Measurements from ENCODE around the gene CIDEA. TPM values are rescaled to one million over a fixed set of nuclear protein-coding genes. Genes with fewer than 3 reads are reported as not detected.

Gene CIDEA
- total and polyA plus RNA-seq, 2 donors (not counting 1 experiment from before 2014, with no cell fraction given) = not detected

DNA sequence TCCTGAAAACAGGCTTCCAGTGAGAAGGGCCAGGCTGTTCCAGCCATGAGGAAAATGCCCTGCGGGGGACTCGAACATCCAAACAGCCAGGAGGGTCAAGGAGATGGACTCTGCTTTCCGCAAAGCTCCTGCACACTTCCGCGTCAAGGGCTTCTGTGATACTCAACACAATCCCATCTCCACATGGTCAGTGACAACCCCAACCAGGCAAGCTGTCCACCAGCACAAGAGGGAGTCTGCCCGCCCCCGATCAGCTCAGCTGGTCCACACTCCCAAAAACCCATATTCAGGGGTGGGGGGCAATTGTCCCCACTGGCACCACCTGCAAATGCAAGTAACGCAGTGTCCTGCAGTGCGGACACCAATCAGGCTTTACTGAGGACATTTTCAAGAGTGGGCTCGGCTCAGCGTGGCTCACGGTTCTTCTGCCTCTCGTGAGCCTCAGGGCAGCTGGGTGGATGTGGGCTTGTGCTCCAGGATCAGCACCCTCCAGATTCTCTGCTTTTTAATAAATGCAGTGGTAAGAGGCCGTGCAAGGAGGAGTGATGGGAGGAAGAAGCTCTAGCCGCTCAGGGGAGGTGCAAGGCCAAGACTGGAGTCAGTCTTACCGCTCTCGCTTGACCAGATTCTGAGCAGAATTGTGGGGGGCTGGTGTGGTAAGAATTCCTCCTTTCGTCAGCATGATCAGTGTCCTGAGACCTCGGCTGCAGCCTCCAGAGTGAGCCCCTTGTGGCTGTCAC, 19.5 kb upstream of the CIDEA start:
- DNase-seq (no peak), ATAC-seq (ENCODE audit: low read depth) (no peak)
- Histone ChIP-seq H3K79me2 (ENCODE audit: control insufficient read depth, insufficient read depth, low read length) (no peaks in the 10 kb centered on the region), H3K27ac (ENCODE audit: low read length in 2 of 2) (no peak overlapping the region), H3K27me3 (replicated peaks in 1 of 4; ENCODE audit: control extremely low read depth in 1 of 4, control insufficient read depth in 3 of 4, insufficient read depth in 4 of 4, low read length in 3 of 4) (peaks cover 0 to 10% (median 2%) of the 10 kb centered on the region in 4 experiments), H3K36me3 (replicated peaks in 1 of 2; ENCODE audit: control extremely low read depth in 1 of 2, control insufficient read depth in 1 of 2, extremely low read depth in 1 of 2, insufficient read depth in 2 of 2, low read length in 1 of 2) (no peaks in the 10 kb centered on the region), H3K4me3 (ENCODE audit: control extremely low read depth in 1 of 5, extremely low read depth in 1 of 5, insufficient read depth in 1 of 5, low read depth in 2 of 5, low read length in 4 of 5) (no peak overlapping the region), H3K9ac (ENCODE audit: low read length) (no peak overlapping the region), H4K20me1 (ENCODE audit: control insufficient read depth, insufficient read depth, low read length, poor library complexity, severe bottlenecking) (no peaks in the 10 kb centered on the region), H2AFZ (ENCODE audit: insufficient read depth, low read depth, low read length, poor library complexity, severe bottlenecking) (no peak overlapping the region), H3K4me1 (ENCODE audit: control insufficient read depth in 2 of 2, insufficient read depth in 2 of 2, low read length in 2 of 2) (peaks cover 3 to 4% of the 10 kb centered on the region in 2 donors), H3K4me2 (replicated peaks; ENCODE audit: low read depth, low read length, poor library complexity, severe bottlenecking) (no peak overlapping the region), H3K9me3 (ENCODE audit: control extremely low read depth in 1 of 3, control insufficient read depth in 2 of 3, insufficient read depth in 1 of 3, low read length in 2 of 3) (peaks cover 0 to 11% (median 0%) of the 10 kb centered on the region in 3 donors)
- 92% methylated on average over 17 of the region's 19 CpGs for WGBS (ENCODE audit: insufficient coverage)
- peaks cover 16% of the 10 kb centered on the region for H3K27me3 Mint-ChIP-seq
- H3K4me3 Mint-ChIP-seq = no peak overlapping the region
- CTCF ChIA-PET = interaction anchor here (2.8 kb wide), 2 partner anchors 13 to 579 kb away, joined by 9 to 17 read pairs; no protein-coding TSS in a partner anchor
- no peak overlapping the region for H3K27ac Mint-ChIP-seq
- TF ChIP-seq, protein P1, sequence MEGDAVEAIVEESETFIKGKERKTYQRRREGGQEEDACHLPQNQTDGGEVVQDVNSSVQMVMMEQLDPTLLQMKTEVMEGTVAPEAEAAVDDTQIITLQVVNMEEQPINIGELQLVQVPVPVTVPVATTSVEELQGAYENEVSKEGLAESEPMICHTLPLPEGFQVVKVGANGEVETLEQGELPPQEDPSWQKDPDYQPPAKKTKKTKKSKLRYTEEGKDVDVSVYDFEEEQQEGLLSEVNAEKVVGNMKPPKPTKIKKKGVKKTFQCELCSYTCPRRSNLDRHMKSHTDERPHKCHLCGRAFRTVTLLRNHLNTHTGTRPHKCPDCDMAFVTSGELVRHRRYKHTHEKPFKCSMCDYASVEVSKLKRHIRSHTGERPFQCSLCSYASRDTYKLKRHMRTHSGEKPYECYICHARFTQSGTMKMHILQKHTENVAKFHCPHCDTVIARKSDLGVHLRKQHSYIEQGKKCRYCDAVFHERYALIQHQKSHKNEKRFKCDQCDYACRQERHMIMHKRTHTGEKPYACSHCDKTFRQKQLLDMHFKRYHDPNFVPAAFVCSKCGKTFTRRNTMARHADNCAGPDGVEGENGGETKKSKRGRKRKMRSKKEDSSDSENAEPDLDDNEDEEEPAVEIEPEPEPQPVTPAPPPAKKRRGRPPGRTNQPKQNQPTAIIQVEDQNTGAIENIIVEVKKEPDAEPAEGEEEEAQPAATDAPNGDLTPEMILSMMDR (IDR thresholded peaks at IDR 0.05) = no peak
- TF ChIP-seq EZH2 (IDR thresholded peaks at IDR 0.05; ENCODE audit: borderline replicate concordance, insufficient read depth, low read depth, low read length, poor library complexity, severe bottlenecking) = no peak
- POLR2A ChIA-PET = no interaction called here
- no peaks in the 10 kb centered on the region for H3K9me3 Mint-ChIP-seq (ENCODE audit: insufficient read depth)
- peaks cover 2% of the 10 kb centered on the region for H3K4me1 Mint-ChIP-seq
- intact Hi-C loops (cut with micrococcal nuclease) = no loop called here

DNA sequence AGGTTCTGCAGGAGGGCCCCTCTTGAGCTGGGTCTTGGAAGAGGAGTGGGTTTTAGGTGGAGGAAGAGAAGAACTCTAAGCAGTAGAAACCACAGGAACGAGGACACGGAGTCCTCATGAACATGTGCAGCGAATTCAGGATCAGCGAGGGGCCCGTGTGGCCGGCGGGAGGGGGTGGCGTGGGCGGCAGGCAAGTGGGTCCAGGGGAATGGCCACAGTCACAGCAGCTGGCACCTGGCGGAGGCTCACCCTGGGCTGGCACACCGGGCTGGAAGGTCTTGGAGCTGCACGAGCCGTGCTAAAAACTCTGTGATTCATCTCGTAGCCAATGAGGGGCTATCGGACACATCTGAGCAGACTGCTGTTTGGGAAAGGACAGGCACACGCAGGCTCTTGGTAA, 18.0 kb upstream of the CIDEA start:
- 96% methylated on average over 16 of the region's 16 CpGs for WGBS (ENCODE audit: insufficient coverage)
- no peak for ATAC-seq (ENCODE audit: low read depth)
- Histone ChIP-seq H3K9ac (ENCODE audit: low read length) (no peak overlapping the region), H3K9me3 (ENCODE audit: control extremely low read depth in 1 of 3, control insufficient read depth in 2 of 3, insufficient read depth in 1 of 3, low read length in 2 of 3) (peaks cover 0 to 4% (median 0%) of the 10 kb centered on the region in 3 donors), H3K4me2 (replicated peaks; ENCODE audit: low read depth, low read length, poor library complexity, severe bottlenecking) (no peak overlapping the region), H3K79me2 (ENCODE audit: control insufficient read depth, insufficient read depth, low read length) (no peaks in the 10 kb centered on the region), H3K27me3 (replicated peaks in 1 of 4; ENCODE audit: control extremely low read depth in 1 of 4, control insufficient read depth in 3 of 4, insufficient read depth in 4 of 4, low read length in 3 of 4) (peaks cover 0 to 10% (median 2%) of the 10 kb centered on the region in 4 experiments), H2AFZ (ENCODE audit: insufficient read depth, low read depth, low read length, poor library complexity, severe bottlenecking) (no peak overlapping the region), H3K36me3 (replicated peaks in 1 of 2; ENCODE audit: control extremely low read depth in 1 of 2, control insufficient read depth in 1 of 2, extremely low read depth in 1 of 2, insufficient read depth in 2 of 2, low read length in 1 of 2) (no peaks in the 10 kb centered on the region), H3K4me1 (ENCODE audit: control insufficient read depth in 2 of 2, insufficient read depth in 2 of 2, low read length in 2 of 2) (peaks cover 3 to 4% of the 10 kb centered on the region in 2 donors), H4K20me1 (ENCODE audit: control insufficient read depth, insufficient read depth, low read length, poor library complexity, severe bottlenecking) (no peaks in the 10 kb centered on the region), H3K27ac (ENCODE audit: low read length in 2 of 2) (no peak overlapping the region), H3K4me3 (ENCODE audit: control extremely low read depth in 1 of 5, extremely low read depth in 1 of 5, insufficient read depth in 1 of 5, low read depth in 2 of 5, low read length in 4 of 5) (no peak overlapping the region)
- Mint-ChIP-seq H3K9me3 (ENCODE audit: insufficient read depth) (no peaks in the 10 kb centered on the region), H3K27ac (no peak overlapping the region), H3K4me1 (peaks cover 2% of the 10 kb centered on the region), H3K4me3 (no peak overlapping the region), H3K27me3 (peaks cover 17% of the 10 kb centered on the region)
- intact Hi-C loops (cut with micrococcal nuclease) = loop anchor here (2.0 kb wide), 1 partner anchor 581 kb away; no protein-coding TSS in a partner anchor
- TF ChIP-seq EZH2 (IDR thresholded peaks at IDR 0.05; ENCODE audit: borderline replicate concordance, insufficient read depth, low read depth, low read length, poor library complexity, severe bottlenecking) = no peak
- TF ChIP-seq, protein P1 (IDR thresholded peaks at IDR 0.05) = no peak
- ChIA-PET CTCF (interaction anchor here (0.8 to 2.8 kb wide), 9 partner anchors 11 to 1385 kb away, joined by 3 to 17 read pairs (median 6); no protein-coding TSS in a partner anchor), POLR2A (no interaction called here)
- no peak for DNase-seq

Data from B cell (primary cell).